ENCODE data around the gene PBRM1.

The PBRM1 gene

GRCh38 chr3:52523386-52524257 lies 162.1 kb downstream of the PBRM1 start:
- Histone ChIP-seq H3K9me3 (ENCODE audit: severe bottlenecking) (no peaks in the 10 kb centered on the region), H3K36me3 (peaks cover 54% of the 10 kb centered on the region), H3K27me3 (ENCODE audit: insufficient read depth, low read depth, severe bottlenecking) (no peaks in the 10 kb centered on the region), H3K4me3 (ENCODE audit: low read depth, low read length) (no peak overlapping the region), H3K27ac (no peak overlapping the region)
- TF ChIP-seq, protein P1, sequence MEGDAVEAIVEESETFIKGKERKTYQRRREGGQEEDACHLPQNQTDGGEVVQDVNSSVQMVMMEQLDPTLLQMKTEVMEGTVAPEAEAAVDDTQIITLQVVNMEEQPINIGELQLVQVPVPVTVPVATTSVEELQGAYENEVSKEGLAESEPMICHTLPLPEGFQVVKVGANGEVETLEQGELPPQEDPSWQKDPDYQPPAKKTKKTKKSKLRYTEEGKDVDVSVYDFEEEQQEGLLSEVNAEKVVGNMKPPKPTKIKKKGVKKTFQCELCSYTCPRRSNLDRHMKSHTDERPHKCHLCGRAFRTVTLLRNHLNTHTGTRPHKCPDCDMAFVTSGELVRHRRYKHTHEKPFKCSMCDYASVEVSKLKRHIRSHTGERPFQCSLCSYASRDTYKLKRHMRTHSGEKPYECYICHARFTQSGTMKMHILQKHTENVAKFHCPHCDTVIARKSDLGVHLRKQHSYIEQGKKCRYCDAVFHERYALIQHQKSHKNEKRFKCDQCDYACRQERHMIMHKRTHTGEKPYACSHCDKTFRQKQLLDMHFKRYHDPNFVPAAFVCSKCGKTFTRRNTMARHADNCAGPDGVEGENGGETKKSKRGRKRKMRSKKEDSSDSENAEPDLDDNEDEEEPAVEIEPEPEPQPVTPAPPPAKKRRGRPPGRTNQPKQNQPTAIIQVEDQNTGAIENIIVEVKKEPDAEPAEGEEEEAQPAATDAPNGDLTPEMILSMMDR (IDR thresholded peaks at IDR 0.05; ENCODE audit: low read depth, low read length): no peak
- DNase-seq: no peak

GRCh38 chr3:52522651-52523251 lies 163.0 kb downstream of the PBRM1 start:
- no peaks in the 10 kb centered on the region for H3K27me3 ChIP-seq (ENCODE audit: insufficient read depth, low read depth, severe bottlenecking)
- H3K4me3 ChIP-seq (ENCODE audit: low read depth, low read length): no peak overlapping the region
- H3K36me3 ChIP-seq: peaks cover 48% of the 10 kb centered on the region
- H3K27ac ChIP-seq: no peak overlapping the region
- no peak for DNase-seq
- H3K9me3 ChIP-seq (ENCODE audit: severe bottlenecking): no peaks in the 10 kb centered on the region
- TF ChIP-seq, protein P1 (IDR thresholded peaks at IDR 0.05; ENCODE audit: low read depth, low read length): no peak

GRCh38 chr3:52521881-52522650 lies 163.6 kb downstream of the PBRM1 start:
- Histone ChIP-seq H3K27ac (no peak overlapping the region), H3K36me3 (peaks cover 41% of the 10 kb centered on the region), H3K4me3 (ENCODE audit: low read depth, low read length) (no peak overlapping the region), H3K9me3 (ENCODE audit: severe bottlenecking) (no peaks in the 10 kb centered on the region), H3K27me3 (ENCODE audit: insufficient read depth, low read depth, severe bottlenecking) (no peaks in the 10 kb centered on the region)
- TF ChIP-seq, protein P1 (IDR thresholded peaks at IDR 0.05; ENCODE audit: low read depth, low read length): no peak
- no peak for DNase-seq

GRCh38 chr3:52521488-52521824 lies 164.3 kb downstream of the PBRM1 start:
- H3K36me3 ChIP-seq: peaks cover 35% of the 10 kb centered on the region

DNA sequence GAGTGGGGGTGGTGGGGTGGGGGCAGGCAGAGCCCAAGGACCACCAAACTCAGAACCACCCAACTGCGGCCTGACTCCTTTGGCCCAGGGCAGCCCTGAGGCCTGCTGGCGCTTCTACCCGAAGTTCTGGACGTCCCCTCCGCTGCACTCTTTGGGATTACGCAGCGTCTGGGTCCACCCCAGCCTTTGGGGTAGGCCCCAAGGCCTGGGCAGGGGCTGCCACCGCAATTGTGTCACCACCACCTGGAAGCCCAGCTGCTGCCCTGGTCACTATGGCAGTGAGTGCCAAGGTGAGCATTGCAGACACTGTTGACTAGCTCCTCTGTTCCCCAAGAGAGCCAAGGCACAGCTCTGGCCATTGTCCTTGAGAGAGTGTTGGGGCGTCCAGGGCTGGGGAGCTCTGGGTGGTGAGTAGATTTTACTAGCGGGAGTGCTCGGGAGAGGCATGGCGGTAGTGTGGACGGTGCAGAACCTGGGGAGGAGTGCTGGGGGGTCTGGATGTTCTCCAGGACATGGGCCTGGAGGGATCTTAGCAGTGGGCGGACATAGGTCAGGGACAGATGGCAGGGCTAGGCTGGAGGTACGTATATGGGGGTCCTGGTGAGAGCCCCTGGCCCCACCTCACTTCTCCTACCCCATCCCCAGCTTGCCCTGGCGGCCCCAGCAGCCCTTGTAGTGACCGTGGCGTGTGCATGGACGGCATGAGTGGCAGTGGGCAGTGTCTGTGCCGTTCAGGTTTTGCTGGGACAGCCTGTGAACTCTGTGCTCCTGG lies 164.8 kb downstream of the PBRM1 start:
- no peaks in the 10 kb centered on the region for H3K27me3 ChIP-seq (ENCODE audit: insufficient read depth, low read depth, severe bottlenecking)
- no peaks in the 10 kb centered on the region for H3K9me3 ChIP-seq (ENCODE audit: severe bottlenecking)
- H3K36me3 ChIP-seq: peaks cover 31% of the 10 kb centered on the region
- no peak for DNase-seq
- no peak overlapping the region for H3K4me3 ChIP-seq (ENCODE audit: low read depth, low read length)
- TF ChIP-seq, protein P1 (IDR thresholded peaks at IDR 0.05; ENCODE audit: low read depth, low read length): no peak
- no peak overlapping the region for H3K27ac ChIP-seq

More at GRCh38 chr3:52521488-52521824, 164.3 kb downstream of the PBRM1 start:
- Histone ChIP-seq H3K9me3 (ENCODE audit: severe bottlenecking) (no peaks in the 10 kb centered on the region), H3K4me3 (ENCODE audit: low read depth, low read length) (no peak overlapping the region), H3K27ac (no peak overlapping the region), H3K27me3 (ENCODE audit: insufficient read depth, low read depth, severe bottlenecking) (no peaks in the 10 kb centered on the region)
- no peak for DNase-seq
- TF ChIP-seq, protein P1 (IDR thresholded peaks at IDR 0.05; ENCODE audit: low read depth, low read length): no peak
